T-cell (primary cell): ENCODE measurements around the gene TMEM19. TPM values are rescaled to one million over a fixed set of nuclear protein-coding genes. Genes with fewer than 3 reads are reported as not detected.

Source experiments
- ATAC-seq, 4 experiments: fragments of 200-7000 bp in 3 of 4; fragments of 150-1000 bp in 1 of 4; cut with Tn5 transposase; replicated peaks in 1 of 4; 1 replicate in 3 of 4; 2 replicates in 1 of 4; pipeline ENCODE4 v1.10.0; 2021; ENCODE audit warnings: moderate library complexity in 3 of 4, mild to moderate bottlenecking in 2 of 4, moderate number of reproducible peaks in 1 of 4
- CTCF ChIA-PET, 2 donors: fragments of 300-600 bp; sonication (Branson Sonifier 250); formaldehyde crosslinking; loops; one replicate each; lab custom pipeline; 2022; ENCODE audit warnings: antibody characterized with exemption in 2 of 2; lab: Charles Lee
- POLR2A ChIA-PET, 2 donors: fragments of 300-600 bp; sonication (Branson Sonifier 250); formaldehyde crosslinking; loops; one replicate each; lab custom pipeline; 2022; ENCODE audit warnings: antibody characterized with exemption in 2 of 2; lab: Charles Lee
- DNase-seq, 35 experiments: peaks; one replicate each; pipeline versions ENCODE4 v3.0.0 to v3.0.0-alpha.2; 2013 to 2023
- H3K27ac ChIP-seq: one replicate; pipeline ENCODE4 v1.5.1; 2013; ENCODE audit warnings: low read length
- H3K27me3 ChIP-seq, 2 experiments: replicated peaks in 1 of 2; 1 replicate in 1 of 2; 2 replicates in 1 of 2; pipeline versions ENCODE4 v1.6.1 to v1.7.0; 2013; ENCODE audit warnings: low read length in 1 of 2, mixed read lengths in 1 of 2; ENCODE audit not compliant: control insufficient read depth in 2 of 2, insufficient read depth in 2 of 2; ENCODE audit errors: extremely low read depth in 1 of 2
- H3K36me3 ChIP-seq, 2 donors: 1 replicate in 1 of 2; 2 replicates in 1 of 2; pipeline versions ENCODE4 v1.6.1 to v1.7.0; 2013; ENCODE audit warnings: low read length in 1 of 2; ENCODE audit not compliant: control insufficient read depth in 2 of 2, insufficient read depth in 1 of 2; ENCODE audit errors: extremely low read depth in 1 of 2
- H3K4me1 ChIP-seq, 2 experiments: 1 replicate in 1 of 2; 2 replicates in 1 of 2; pipeline versions ENCODE4 v1.6.1 to v1.7.0; 2013; ENCODE audit warnings: low read length in 2 of 2, mixed read lengths in 1 of 2; ENCODE audit not compliant: insufficient read depth in 2 of 2, control insufficient read depth in 1 of 2; ENCODE audit errors: extremely low read depth in 1 of 2
- H3K4me3 ChIP-seq, 2 donors: 1 replicate in 1 of 2; 2 replicates in 1 of 2; pipeline versions ENCODE4 v1.5.1 to v1.7.0; 2013; ENCODE audit warnings: mild to moderate bottlenecking in 2 of 2, low read length in 1 of 2, moderate library complexity in 1 of 2; ENCODE audit not compliant: control insufficient read depth in 1 of 2; ENCODE audit errors: extremely low read depth in 1 of 2
- H3K9me3 ChIP-seq: 2 replicates; pipeline ENCODE4 v1.7.0; 2013
- H3K27ac Mint-ChIP-seq, 2 donors: one replicate each; pipeline ENCODE4 v1.8.0; 2020 to 2021; ENCODE audit warnings: mild to moderate bottlenecking in 2 of 2, mixed read lengths in 2 of 2
- H3K27me3 Mint-ChIP-seq, 2 donors: one replicate each; pipeline ENCODE4 v1.8.0; 2021 to 2022; ENCODE audit warnings: mixed read lengths in 2 of 2
- H3K36me3 Mint-ChIP-seq: one replicate; pipeline ENCODE4 v1.8.0; 2021; ENCODE audit warnings: mixed read lengths
- H3K4me1 Mint-ChIP-seq, 3 donors: one replicate each; pipeline ENCODE4 v1.8.0; 2020 to 2022; ENCODE audit warnings: mixed read lengths in 3 of 3, mild to moderate bottlenecking in 1 of 3
- H3K4me3 Mint-ChIP-seq, 3 donors: one replicate each; pipeline ENCODE4 v1.8.0; 2020 to 2022; ENCODE audit warnings: mild to moderate bottlenecking in 3 of 3, mixed read lengths in 3 of 3, moderate library complexity in 3 of 3
- H3K9me3 Mint-ChIP-seq, 3 donors: one replicate each; pipeline ENCODE4 v1.8.0; 2020 to 2022; ENCODE audit warnings: mixed read lengths in 3 of 3
- WGBS: methylation state at CpG from one replicate; pipeline ENCODE4 v1.1.5; 2013; ENCODE audit warnings: missing lambda C conversion rate; ENCODE audit not compliant: insufficient coverage; 5-methylcytosine and 5-hydroxymethylcytosine counted together
- total RNA-seq, 35 experiments: library from RNA in 6 of 35; stranded (reverse) in 6 of 35; fragments of 120-200 nt in 1 of 35; gene quantifications; one replicate each; pipeline versions ENCODE4 v1.2.1 to v1.2.4 and lab custom pipeline; 2013 to 2026

TMEM19 gene
- total RNA-seq, 5 donors from 2014 or later (not counting 1 experiment from before 2014, with no cell fraction given): 14.1 to 21.5 (median 17.7) TPM

DNA sequence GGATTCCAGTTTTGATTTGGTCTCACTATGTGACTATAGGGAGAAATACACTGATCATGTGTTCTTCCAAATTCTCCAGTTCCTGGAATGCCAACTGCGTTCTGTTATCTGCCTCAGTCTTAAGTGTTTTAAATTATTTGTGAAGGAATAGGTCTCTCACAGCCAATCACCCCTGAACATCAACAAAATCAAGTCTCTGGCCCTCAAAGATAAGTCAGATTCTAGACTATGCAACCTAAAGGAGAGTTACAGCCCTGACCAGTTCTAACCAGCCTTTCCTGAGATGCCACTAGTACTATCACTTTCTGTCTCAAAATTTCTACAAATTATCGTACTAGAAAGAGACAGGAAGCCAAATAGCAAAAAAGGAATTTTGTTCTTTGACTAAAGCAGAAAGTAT lies 44.5 kb upstream of the TMEM19 start:
- H3K4me3 Mint-ChIP-seq: no peak overlapping the region
- Histone ChIP-seq H3K9me3 (no peaks in the 10 kb centered on the region), H3K27me3 (no peaks in the 10 kb centered on the region), H3K27ac (no peak overlapping the region), H3K4me1 (no peaks in the 10 kb centered on the region), H3K4me3 (no peak overlapping the region), H3K36me3 (peaks cover 2 to 71% of the 10 kb centered on the region in 2 donors)
- no peaks in the 10 kb centered on the region for H3K9me3 Mint-ChIP-seq
- no peaks in the 10 kb centered on the region for H3K27me3 Mint-ChIP-seq
- ChIA-PET POLR2A (interaction anchor here in 1 of 2 donors (0.6 kb wide), 1 partner anchor 205 kb away, joined by 4 read pairs; no protein-coding TSS in a partner anchor), CTCF (no interaction called here)
- H3K4me1 Mint-ChIP-seq: peaks cover 28 to 34% (median 30%) of the 10 kb centered on the region in 3 donors
- no peak for ATAC-seq
- no peak for DNase-seq
- peak overlapping the region; percentile 55 to 76 for H3K27ac Mint-ChIP-seq
- peaks cover 45% of the 10 kb centered on the region for H3K36me3 Mint-ChIP-seq
- WGBS: no CpG with 5 or more reads among the region's 2 CpGs

DNA sequence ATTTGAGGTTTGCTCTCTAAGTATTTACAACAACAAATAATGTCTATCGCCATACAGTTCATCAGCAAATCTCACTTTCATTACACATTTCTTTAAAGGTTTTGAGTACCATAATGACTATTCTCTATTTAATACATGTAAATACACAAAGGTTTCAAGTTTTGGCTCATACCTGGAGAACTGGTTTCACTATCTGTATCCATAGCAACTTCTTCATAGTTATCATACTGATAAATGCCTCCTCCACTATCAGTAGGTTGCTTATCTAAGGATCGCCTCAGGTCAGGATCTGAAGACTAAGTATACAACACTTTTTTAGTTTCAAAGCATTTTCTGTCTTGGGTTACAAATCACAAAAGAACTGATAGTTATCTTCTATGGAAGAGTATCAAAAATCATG lies 43.6 kb upstream of the TMEM19 start:
- Mint-ChIP-seq H3K36me3 (peaks cover 48% of the 10 kb centered on the region), H3K4me3 (no peak overlapping the region), H3K9me3 (no peaks in the 10 kb centered on the region), H3K4me1 (peaks cover 31 to 38% (median 33%) of the 10 kb centered on the region in 3 donors), H3K27me3 (no peaks in the 10 kb centered on the region), H3K27ac (peak overlapping the region; percentile 43 to 61)
- Histone ChIP-seq H3K4me3 (no peak overlapping the region), H3K9me3 (no peaks in the 10 kb centered on the region), H3K27ac (no peak overlapping the region), H3K27me3 (no peaks in the 10 kb centered on the region), H3K4me1 (no peaks in the 10 kb centered on the region), H3K36me3 (peaks cover 2 to 78% of the 10 kb centered on the region in 2 donors)
- no peak for DNase-seq
- WGBS: no CpG with 5 or more reads among the region's 2 CpGs
- ChIA-PET CTCF (interaction anchor here (0.5 to 1.2 kb wide), 2 partner anchors 106 to 149 kb away, joined by 5 to 7 read pairs; no protein-coding TSS in a partner anchor), POLR2A (no interaction called here)
- no peak for ATAC-seq

DNA sequence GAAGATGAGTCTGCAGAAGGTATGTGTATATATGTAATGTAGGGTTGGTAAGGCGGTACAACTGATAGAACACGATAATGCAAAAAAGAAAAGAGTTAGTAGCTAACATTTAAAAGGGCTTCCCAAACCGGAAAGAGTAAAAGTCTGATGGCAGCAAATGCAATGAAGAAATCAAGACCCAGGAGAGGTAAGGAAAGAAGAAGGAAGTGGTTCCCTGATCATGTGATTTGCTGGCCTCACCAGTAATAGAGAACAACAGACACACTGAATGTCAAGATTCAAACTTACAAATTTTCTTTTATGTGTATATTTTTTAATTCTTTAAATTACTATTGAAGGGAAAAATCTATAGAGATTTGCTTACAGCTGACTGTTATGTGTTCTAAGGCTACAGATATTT lies 40.6 kb upstream of the TMEM19 start:
- WGBS: no CpG with 5 or more reads among the region's 3 CpGs
- Mint-ChIP-seq H3K36me3 (peaks cover 49% of the 10 kb centered on the region), H3K9me3 (no peaks in the 10 kb centered on the region), H3K27me3 (no peaks in the 10 kb centered on the region), H3K4me3 (no peak overlapping the region), H3K4me1 (peaks cover 44 to 54% (median 47%) of the 10 kb centered on the region in 3 donors), H3K27ac (peak overlapping the region; percentile 74 to 78)
- POLR2A ChIA-PET: interaction anchor here in 1 of 2 donors (0.9 to 2.4 kb wide), 2 partner anchors 9 to 15 kb away, joined by 4 to 10 read pairs; no protein-coding TSS in a partner anchor
- ATAC-seq (no peak), DNase-seq (no peak)
- CTCF ChIA-PET: interaction anchor here (0.7 to 4.1 kb wide), 8 partner anchors 8 to 231 kb away, joined by 3 to 40 read pairs (median 4); no protein-coding TSS in a partner anchor
- no peak overlapping the region for H3K27ac ChIP-seq
- no peaks in the 10 kb centered on the region for H3K9me3 ChIP-seq
- H3K27me3 ChIP-seq: no peaks in the 10 kb centered on the region
- peaks cover 2 to 60% of the 10 kb centered on the region in 2 donors for H3K36me3 ChIP-seq
- no peak overlapping the region for H3K4me3 ChIP-seq
- no peaks in the 10 kb centered on the region for H3K4me1 ChIP-seq

DNA sequence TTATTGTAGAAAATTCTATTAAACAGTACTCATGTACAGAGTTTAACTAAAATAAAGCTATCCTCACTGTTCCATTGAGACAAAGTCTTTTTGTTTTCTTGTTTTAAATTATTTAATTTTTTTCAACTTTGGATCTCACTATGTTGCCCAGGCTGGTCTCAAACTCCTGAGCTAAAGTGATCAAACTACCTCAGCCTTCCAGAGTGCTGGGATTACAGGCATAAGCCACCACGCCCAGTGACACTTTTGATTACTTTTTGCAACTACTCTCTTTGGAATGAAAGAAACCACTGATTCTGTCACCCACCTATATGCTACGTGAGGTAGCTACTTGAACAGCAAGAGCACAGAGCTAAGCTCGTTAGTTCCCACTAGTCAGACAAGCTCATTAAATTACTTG lies 39.4 kb upstream of the TMEM19 start:
- peaks cover 2 to 53% of the 10 kb centered on the region in 2 donors for H3K36me3 ChIP-seq
- peaks cover 43% of the 10 kb centered on the region for H3K36me3 Mint-ChIP-seq
- WGBS: 100% methylated on average over 1 of the region's 3 CpGs

DNA sequence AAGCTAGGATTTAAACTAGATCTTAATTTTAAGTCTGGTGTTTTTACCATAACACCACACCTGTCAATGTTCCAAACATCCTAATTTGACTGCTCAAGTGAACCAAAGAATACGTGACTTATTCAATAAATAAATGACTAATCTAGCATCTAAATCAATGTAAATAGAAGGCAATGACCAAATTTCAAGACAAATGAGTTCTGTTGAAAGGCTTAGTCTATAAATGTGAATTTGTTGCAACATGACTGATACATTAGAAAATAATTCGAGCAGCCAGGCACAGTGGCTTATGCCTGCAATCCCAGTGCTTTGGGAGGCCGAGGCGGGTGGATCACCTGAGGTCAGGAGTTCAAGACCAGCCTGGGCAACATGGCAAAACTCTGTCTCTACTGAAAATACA lies 37.3 kb upstream of the TMEM19 start:
- ChIA-PET POLR2A (interaction anchor here in 1 of 2 donors (0.7 to 1.3 kb wide), 3 partner anchors 8 to 16 kb away, joined by 3 to 6 read pairs (median 3); partner anchors contain the start of gene THAP2), CTCF (interaction anchor here (0.7 to 4.1 kb wide), 3 partner anchors 11 to 14 kb away, joined by 3 to 40 read pairs (median 3); no protein-coding TSS in a partner anchor)
- DNase-seq (no peak), ATAC-seq (no peak)
- H3K9me3 Mint-ChIP-seq: no peaks in the 10 kb centered on the region
- H3K27ac Mint-ChIP-seq: peak overlapping the region in 1 of 2 donors; percentile 36
- no CpG with 5 or more reads among the region's 4 CpGs for WGBS
- H3K4me3 Mint-ChIP-seq: no peak overlapping the region
- H3K27me3 ChIP-seq: no peaks in the 10 kb centered on the region
- H3K27ac ChIP-seq: no peak overlapping the region
- no peaks in the 10 kb centered on the region for H3K9me3 ChIP-seq
- peaks cover 0 to under 1% of the 10 kb centered on the region in 2 experiments for H3K4me1 ChIP-seq
- no peak overlapping the region for H3K4me3 ChIP-seq
- H3K36me3 Mint-ChIP-seq: peaks cover 31% of the 10 kb centered on the region
- H3K27me3 Mint-ChIP-seq: no peaks in the 10 kb centered on the region
- H3K36me3 ChIP-seq: peaks cover 2 to 42% of the 10 kb centered on the region in 2 donors
- peaks cover 39 to 43% (median 42%) of the 10 kb centered on the region in 3 donors for H3K4me1 Mint-ChIP-seq

More for the DNA sequence above, 39.4 kb upstream of the TMEM19 start:
- Mint-ChIP-seq H3K4me3 (no peak overlapping the region), H3K27me3 (no peaks in the 10 kb centered on the region), H3K4me1 (peaks cover 44 to 52% (median 47%) of the 10 kb centered on the region in 3 donors), H3K9me3 (no peaks in the 10 kb centered on the region), H3K27ac (peak overlapping the region in 1 of 2 donors; percentile 48)
- Histone ChIP-seq H3K4me1 (no peaks in the 10 kb centered on the region), H3K27ac (no peak overlapping the region), H3K27me3 (no peaks in the 10 kb centered on the region), H3K4me3 (no peak overlapping the region), H3K9me3 (no peaks in the 10 kb centered on the region)
- DNase-seq (no peak), ATAC-seq (no peak)
- ChIA-PET POLR2A (interaction anchor here (0.5 to 2.4 kb wide), 8 partner anchors 9 to 70 kb away, joined by 3 to 10 read pairs (median 4); partner anchors contain the start of gene ZFC3H1 (in 1 of the 2)), CTCF (interaction anchor here (1.1 to 4.1 kb wide), 5 partner anchors 9 to 101 kb away, joined by 3 to 40 read pairs (median 11); no protein-coding TSS in a partner anchor)

DNA sequence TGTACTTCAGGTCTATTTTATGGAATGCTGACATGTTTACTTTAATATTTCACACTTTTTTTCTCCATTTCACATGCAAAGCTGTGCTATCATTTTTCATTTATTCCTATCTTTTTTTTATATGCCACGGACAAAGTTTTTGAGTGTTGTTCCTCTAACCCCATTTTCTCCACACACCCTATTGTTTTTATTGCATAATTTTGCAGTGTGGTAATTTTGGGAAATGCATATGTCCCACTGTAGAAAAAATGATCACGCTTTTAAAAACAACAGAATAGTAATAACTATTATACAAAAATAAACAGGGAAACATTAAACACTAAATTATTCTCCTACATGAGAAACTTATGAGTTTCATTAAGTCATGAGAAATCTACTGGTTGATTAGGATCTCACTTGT lies 36.5 kb upstream of the TMEM19 start:
- ATAC-seq (no peak), DNase-seq (no peak)
- Histone ChIP-seq H3K27ac (no peak overlapping the region), H3K36me3 (peaks cover 8 to 41% of the 10 kb centered on the region in 2 donors), H3K27me3 (no peaks in the 10 kb centered on the region), H3K4me1 (peaks cover 0 to 3% of the 10 kb centered on the region in 2 experiments), H3K4me3 (no peak overlapping the region), H3K9me3 (no peaks in the 10 kb centered on the region)
- peaks cover 34 to 38% (median 38%) of the 10 kb centered on the region in 3 donors for H3K4me1 Mint-ChIP-seq
- peaks cover 27% of the 10 kb centered on the region for H3K36me3 Mint-ChIP-seq
- ChIA-PET POLR2A (interaction anchor here in 1 of 2 donors (0.7 kb wide), 1 partner anchor 8 kb away, joined by 3 read pairs; no protein-coding TSS in a partner anchor), CTCF (interaction anchor here in 1 of 2 donors (0.8 kb wide), 1 partner anchor 15 kb away, joined by 3 read pairs; no protein-coding TSS in a partner anchor)
- no peak overlapping the region for H3K27ac Mint-ChIP-seq
- no peaks in the 10 kb centered on the region for H3K27me3 Mint-ChIP-seq
- no peak overlapping the region for H3K4me3 Mint-ChIP-seq
- no peaks in the 10 kb centered on the region for H3K9me3 Mint-ChIP-seq
- WGBS: no CpG with 5 or more reads among the region's 2 CpGs
